HG02943 (cell line): ENCODE data around the gene OSBPL2.

Experiments used
- ATAC-seq: cut with Tn5 transposase; IDR thresholded peaks from one replicate; pipeline ENCODE4 v1.9.1; 2021; ENCODE audit warnings: mild to moderate bottlenecking, low read depth, moderate library complexity; ENCODE audit not compliant: unreplicated experiment

The OSBPL2 gene

GRCh38 chr20:62237801-62238568 is at the start of gene OSBPL2:
TSS of gene OSBPL2 (plus strand) at chr20:62238521. CDS start at chr20:62256185, 17,664 bp downstream.
- peak; percentile 97 for ATAC-seq

- no peak for ATAC-seq
Measured at GRCh38 chr20:62190639-62191411, 47.5 kb upstream of the OSBPL2 start.

- ATAC-seq = no peak
Measured at GRCh38 chr20:62191781-62192559, 46.4 kb upstream of the OSBPL2 start.

GRCh38 chr20:62192635-62193034 is 45.7 kb upstream of the OSBPL2 start:
- no peak for ATAC-seq

GRCh38 chr20:62193079-62194025 is 45.0 kb upstream of the OSBPL2 start:
- no peak for ATAC-seq

- ATAC-seq = no peak
Measured at GRCh38 chr20:62195075-62195405, 43.3 kb upstream of the OSBPL2 start.

- no peak for ATAC-seq
Measured at GRCh38 chr20:62195736-62196135, 42.6 kb upstream of the OSBPL2 start.

GRCh38 chr20:62196286-62196685 is 42.0 kb upstream of the OSBPL2 start:
- no peak for ATAC-seq

GRCh38 chr20:62197311-62197710 is 41.0 kb upstream of the OSBPL2 start:
- no peak for ATAC-seq

- ATAC-seq = no peak
Measured at GRCh38 chr20:62197801-62198200, 40.5 kb upstream of the OSBPL2 start.

- no peak for ATAC-seq
Measured at GRCh38 chr20:62198496-62198895, 39.8 kb upstream of the OSBPL2 start.

GRCh38 chr20:62198931-62199330 is 39.4 kb upstream of the OSBPL2 start:
- ATAC-seq = no peak

- ATAC-seq = no peak
Measured at GRCh38 chr20:62200491-62201172, 37.7 kb upstream of the OSBPL2 start.

GRCh38 chr20:62201173-62202082 is 36.9 kb upstream of the OSBPL2 start:
- ATAC-seq = no peak

- no peak for ATAC-seq
Measured at GRCh38 chr20:62202083-62202395, 36.3 kb upstream of the OSBPL2 start.

- no peak for ATAC-seq
Measured at GRCh38 chr20:62202676-62203377, 35.5 kb upstream of the OSBPL2 start.

GRCh38 chr20:62203378-62204030 is 34.8 kb upstream of the OSBPL2 start:
- ATAC-seq = no peak
